Sigmoid colon (tissue), 7 donors: ENCODE measurements around the gene MYCN. TPM values are rescaled to one million over a fixed set of nuclear protein-coding genes. Genes with fewer than 3 reads are reported as not detected.

Source experiments
- DNase-seq: peaks from one replicate; pipeline ENCODE4 v3.0.0-alpha.2; 2019
- H3K27ac ChIP-seq, 4 donors: fragments of 200-600 bp; sonication (generic); one replicate each; pipeline ENCODE4 v1.5.1; 2016 to 2019; ENCODE audit warnings: mild to moderate bottlenecking in 1 of 4
- H3K27me3 ChIP-seq, 3 donors: fragments of 200-600 bp; sonication (generic); one replicate each; pipeline ENCODE4 v1.5.1; 2019; ENCODE audit warnings: mild to moderate bottlenecking in 1 of 3
- H3K36me3 ChIP-seq, 4 donors: fragments of 200-600 bp; sonication (generic); one replicate each; pipeline ENCODE4 v1.5.1; 2016 to 2019
- H3K4me1 ChIP-seq, 4 donors: fragments of 200-600 bp; sonication (generic); one replicate each; pipeline ENCODE4 v1.5.1; 2017 to 2019
- H3K4me3 ChIP-seq, 4 donors: fragments of 200-600 bp; sonication (generic); one replicate each; pipeline ENCODE4 v1.5.1; 2017 to 2019; ENCODE audit warnings: mild to moderate bottlenecking in 2 of 4, moderate library complexity in 1 of 4
- H3K9me3 ChIP-seq, 4 donors: fragments of 200-600 bp in 3 of 4; sonication (generic) in 3 of 4; one replicate each; pipeline versions ENCODE4 v1.5.1 to v1.6.1; 2013 to 2019
- EP300 ChIP-seq, 4 donors: sonication (generic); formaldehyde crosslinking; IDR thresholded peaks; one replicate each; pipeline ENCODE4 v1.6.1; 2017; ENCODE audit warnings: antibody characterized with exemption in 4 of 4
- POLR2A ChIP-seq, 2 donors: fragments of 450-650 bp; IDR thresholded peaks; one replicate each; pipeline ENCODE4 v1.6.1; 2016; ENCODE audit warnings: antibody characterized with exemption in 2 of 2, mild to moderate bottlenecking in 2 of 2, moderate library complexity in 2 of 2
- POLR2AphosphoS5 ChIP-seq, 4 donors: sonication (generic); formaldehyde crosslinking; IDR thresholded peaks; one replicate each; pipeline ENCODE4 v1.6.1; 2017; ENCODE audit warnings: antibody characterized with exemption in 4 of 4
- WGBS, 2 donors: extraction: QIAGEN DNeasy Blood & Tissue Kit; methylation state at CpG; one replicate each; pipeline ENCODE4 v1.1.7; 2013; 5-methylcytosine and 5-hydroxymethylcytosine counted together
- intact Hi-C: fragments of 100-400 bp; cut with DNase I; formaldehyde crosslinking; loops from one replicate; pipeline ENCODE4 v1.15.1; 2023
- polyA plus RNA-seq, 3 donors: library from polyadenylated mRNA; stranded (reverse); fragments of 200-250 nt; gene quantifications; one replicate each; pipeline ENCODE4 v1.2.3, GENCODE V29; 2013
- total RNA-seq, 4 donors: library from RNA; depleted of rRNA; stranded (reverse); fragments of >200 nt; gene quantifications; one replicate each; pipeline ENCODE4 v1.1.0, GENCODE V29; 2016
- TF ChIP-seq, protein P1 (sequence below), 4 experiments: fragments of 450-650 bp in 3 of 4; fragments of 200-600 bp in 1 of 4; IDR thresholded peaks; one replicate each; pipeline ENCODE4 v1.5.1; 2016 to 2019; ENCODE audit warnings: antibody characterized with exemption in 4 of 4, mild to moderate bottlenecking in 3 of 4, moderate library complexity in 2 of 4
- donor health status: healthy with polysubstance abuse.
- donor health status: Bipolar disorder and iron deficiency.
- donor health status: healthy.

MYCN gene
- total and polyA plus RNA-seq, 7 donors = 0.33 to 0.71 (median 0.55) TPM; not detected in 1

DNA sequence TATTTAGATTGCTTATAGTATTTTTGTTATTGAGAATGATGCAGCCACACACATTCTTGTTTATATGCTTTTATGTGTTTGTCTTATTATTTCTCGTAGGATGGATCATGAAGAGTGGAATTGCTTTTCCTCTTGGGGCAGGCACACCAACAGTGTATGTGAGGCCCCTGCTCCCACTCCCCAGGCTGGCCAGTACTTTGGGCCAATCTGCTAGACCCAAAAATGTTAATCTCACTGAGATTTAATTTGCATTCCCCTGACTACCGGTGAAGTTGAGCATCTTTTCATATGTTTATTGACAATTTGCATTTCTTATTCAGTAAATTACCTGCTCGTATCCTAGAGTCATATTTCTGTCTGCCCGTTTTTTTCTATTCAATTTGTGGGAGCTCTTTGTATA lies 4.7 kb upstream of the MYCN start:
- Histone ChIP-seq H3K4me1 (peaks cover 0 to 17% (median 15%) of the 10 kb centered on the region in 4 donors), H3K9me3 (no peaks in the 10 kb centered on the region), H3K36me3 (no peaks in the 10 kb centered on the region), H3K27ac (no peak overlapping the region), H3K27me3 (peaks cover 10 to 15% (median 12%) of the 10 kb centered on the region in 3 donors), H3K4me3 (no peak overlapping the region)
- intact Hi-C loops = loop anchor here (10.0 kb wide), 1 partner anchor 349 kb away; no protein-coding TSS in a partner anchor
- no peak for DNase-seq
- TF ChIP-seq POLR2AphosphoS5 (IDR thresholded peaks at IDR 0.05) = no peak
- TF ChIP-seq POLR2A (IDR thresholded peaks at IDR 0.05) = no peak
- no peak for TF ChIP-seq EP300 (IDR thresholded peaks at IDR 0.05)
- TF ChIP-seq, protein P1, sequence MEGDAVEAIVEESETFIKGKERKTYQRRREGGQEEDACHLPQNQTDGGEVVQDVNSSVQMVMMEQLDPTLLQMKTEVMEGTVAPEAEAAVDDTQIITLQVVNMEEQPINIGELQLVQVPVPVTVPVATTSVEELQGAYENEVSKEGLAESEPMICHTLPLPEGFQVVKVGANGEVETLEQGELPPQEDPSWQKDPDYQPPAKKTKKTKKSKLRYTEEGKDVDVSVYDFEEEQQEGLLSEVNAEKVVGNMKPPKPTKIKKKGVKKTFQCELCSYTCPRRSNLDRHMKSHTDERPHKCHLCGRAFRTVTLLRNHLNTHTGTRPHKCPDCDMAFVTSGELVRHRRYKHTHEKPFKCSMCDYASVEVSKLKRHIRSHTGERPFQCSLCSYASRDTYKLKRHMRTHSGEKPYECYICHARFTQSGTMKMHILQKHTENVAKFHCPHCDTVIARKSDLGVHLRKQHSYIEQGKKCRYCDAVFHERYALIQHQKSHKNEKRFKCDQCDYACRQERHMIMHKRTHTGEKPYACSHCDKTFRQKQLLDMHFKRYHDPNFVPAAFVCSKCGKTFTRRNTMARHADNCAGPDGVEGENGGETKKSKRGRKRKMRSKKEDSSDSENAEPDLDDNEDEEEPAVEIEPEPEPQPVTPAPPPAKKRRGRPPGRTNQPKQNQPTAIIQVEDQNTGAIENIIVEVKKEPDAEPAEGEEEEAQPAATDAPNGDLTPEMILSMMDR (IDR thresholded peaks at IDR 0.05) = no peak
- 74 to 77% methylated on average over 4 of the region's 4 CpGs for WGBS, 2 donors

DNA sequence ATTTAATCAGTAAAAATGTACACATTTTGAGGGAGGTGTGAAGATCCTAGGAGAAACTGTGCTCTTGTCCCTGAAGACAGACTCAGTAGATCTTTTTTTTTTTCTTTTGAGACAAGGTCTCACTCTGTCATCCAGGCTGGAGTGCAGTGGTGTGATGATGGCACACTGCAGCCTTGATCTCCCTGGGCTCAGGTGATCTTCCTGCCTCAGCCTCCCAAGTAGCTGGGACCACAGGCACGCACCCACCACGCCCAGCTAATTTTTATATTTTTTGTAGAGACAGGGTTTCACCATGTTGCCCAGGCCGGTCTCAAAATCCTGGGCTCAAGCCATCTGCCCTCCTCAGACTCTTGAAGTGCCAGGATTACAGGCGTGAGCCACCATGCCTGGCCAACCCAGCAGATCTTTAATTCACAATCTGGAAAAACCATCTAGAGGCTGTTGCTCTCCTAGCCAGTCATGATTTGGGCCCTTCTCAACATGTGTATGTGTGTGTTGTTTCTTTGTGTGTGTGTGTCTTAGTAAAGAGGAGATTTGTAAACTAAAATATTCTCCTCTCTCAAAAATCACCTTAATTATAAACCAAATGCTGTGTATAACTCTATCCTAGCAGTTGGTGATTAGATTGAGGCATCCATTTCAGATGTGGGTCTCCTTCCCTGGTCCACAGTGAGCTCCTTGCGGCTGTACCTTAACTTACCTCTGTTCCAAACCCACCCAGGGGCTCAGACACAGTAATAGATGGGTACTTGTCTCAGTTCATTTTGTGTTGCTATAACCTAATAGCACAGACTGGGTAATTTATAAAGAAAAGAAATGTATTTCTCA lies 3.9 kb upstream of the MYCN start:
- intact Hi-C loops = loop anchor here (10.0 kb wide), 1 partner anchor 348 kb away; no protein-coding TSS in a partner anchor
- no peak overlapping the region for H3K4me3 ChIP-seq
- 85% methylated on average over 5 of the region's 5 CpGs for WGBS, 2 donors
- no peaks in the 10 kb centered on the region for H3K36me3 ChIP-seq
- H3K9me3 ChIP-seq = no peaks in the 10 kb centered on the region
- H3K4me1 ChIP-seq = peaks cover 0 to 26% (median 23%) of the 10 kb centered on the region in 4 donors
- TF ChIP-seq POLR2A (IDR thresholded peaks at IDR 0.05) (no peak), EP300 (IDR thresholded peaks at IDR 0.05) (no peak), POLR2AphosphoS5 (IDR thresholded peaks at IDR 0.05) (no peak)
- TF ChIP-seq, protein P1 (IDR thresholded peaks at IDR 0.05) = no peak
- no peak overlapping the region for H3K27ac ChIP-seq
- DNase-seq = no peak
- peaks cover 17 to 23% (median 18%) of the 10 kb centered on the region in 3 donors for H3K27me3 ChIP-seq

DNA sequence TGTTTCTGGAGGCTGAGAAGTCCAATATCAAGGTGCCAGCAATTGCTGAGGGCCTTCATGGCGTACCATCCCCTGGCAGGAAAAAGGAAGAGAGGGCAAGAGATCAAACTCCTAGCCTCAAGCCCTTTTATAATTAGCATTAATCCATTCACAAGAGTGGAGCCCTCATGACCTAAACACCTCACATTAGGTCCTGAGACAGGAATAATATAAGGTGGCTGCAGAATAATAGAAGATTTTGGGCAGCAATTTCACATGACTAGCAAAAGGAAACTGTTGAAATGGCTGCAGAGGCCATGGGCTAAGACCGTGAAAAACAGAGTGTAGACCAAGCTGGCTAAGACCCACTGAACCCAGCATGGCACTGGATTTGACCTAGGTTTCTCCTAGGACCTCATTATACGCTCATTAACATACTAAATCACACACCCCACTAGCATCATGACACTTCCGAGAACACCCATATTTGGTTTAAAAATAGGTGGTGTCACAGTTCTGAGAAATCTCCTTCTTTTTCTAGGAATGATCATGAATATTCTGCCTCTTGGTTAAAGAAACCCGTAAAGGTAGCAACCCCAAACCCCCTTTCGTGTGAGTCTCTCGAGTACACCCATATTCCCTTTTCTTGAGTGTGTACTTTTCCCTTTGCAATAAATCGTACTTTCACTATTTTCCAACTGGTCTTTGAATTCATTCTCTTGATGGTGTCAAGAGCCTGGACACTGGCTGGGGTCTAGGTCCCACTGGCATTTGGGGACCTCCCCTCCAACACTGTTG lies 3.1 kb upstream of the MYCN start:
- Histone ChIP-seq H3K27ac (no peak overlapping the region), H3K4me1 (peaks cover 0 to 34% (median 31%) of the 10 kb centered on the region in 4 donors), H3K9me3 (no peaks in the 10 kb centered on the region), H3K36me3 (no peaks in the 10 kb centered on the region), H3K4me3 (no peak overlapping the region), H3K27me3 (peaks cover 25 to 31% (median 25%) of the 10 kb centered on the region in 3 donors)
- TF ChIP-seq POLR2AphosphoS5 (IDR thresholded peaks at IDR 0.05) (no peak), EP300 (IDR thresholded peaks at IDR 0.05) (no peak), POLR2A (IDR thresholded peaks at IDR 0.05) (no peak)
- TF ChIP-seq, protein P1 (IDR thresholded peaks at IDR 0.05) = no peak
- WGBS, 2 donors = 80 to 83% methylated on average over 8 of the region's 8 CpGs
- intact Hi-C loops = loop anchor here (10.0 kb wide), 1 partner anchor 348 kb away; no protein-coding TSS in a partner anchor
- no peak for DNase-seq

DNA sequence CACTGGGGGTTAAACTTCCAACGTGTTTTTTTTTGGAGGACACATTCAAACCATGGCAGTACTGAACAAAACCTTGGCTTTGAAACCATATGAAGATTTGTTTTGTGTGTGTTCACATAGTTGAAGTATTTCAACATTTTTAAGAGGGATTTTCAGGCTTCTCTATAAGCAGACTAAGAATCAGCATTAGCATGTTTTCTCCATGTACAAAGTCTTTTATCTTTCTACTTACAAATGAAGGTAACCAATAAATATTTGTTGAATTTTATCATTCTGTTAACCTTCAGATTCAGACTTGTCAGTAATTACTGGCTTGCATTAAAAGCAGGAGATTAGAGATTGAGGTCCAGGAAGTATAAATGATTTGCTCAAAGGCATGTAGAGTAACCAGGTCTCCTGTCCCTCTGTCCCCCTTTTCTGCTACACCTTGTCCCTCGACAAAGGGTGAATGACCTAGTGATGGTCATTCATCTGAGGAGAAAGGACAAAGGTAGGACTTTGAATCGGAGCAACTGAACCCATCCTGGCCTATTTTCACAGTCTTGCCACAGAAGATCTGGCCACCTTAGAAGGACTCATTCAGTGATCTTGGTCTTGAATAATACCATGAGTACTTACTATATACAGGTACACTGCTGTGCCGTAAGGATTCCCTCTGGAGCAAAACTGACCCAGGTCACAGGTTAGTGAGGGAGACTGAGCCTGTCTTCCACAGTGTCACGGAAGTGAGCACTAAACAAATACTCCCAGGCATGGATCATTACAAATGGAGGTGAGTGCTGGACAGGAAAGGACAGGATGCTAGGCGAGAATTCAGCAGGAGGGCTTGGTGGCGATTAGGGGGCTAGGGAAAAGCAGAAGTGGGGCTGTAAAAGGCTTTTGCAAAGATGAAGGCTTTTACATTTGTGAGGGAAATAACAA lies 2.2 kb upstream of the MYCN start:
- Histone ChIP-seq H3K27ac (no peak overlapping the region), H3K27me3 (peaks cover 28 to 38% (median 32%) of the 10 kb centered on the region in 3 donors), H3K9me3 (no peaks in the 10 kb centered on the region), H3K4me1 (peaks cover 0 to 39% (median 38%) of the 10 kb centered on the region in 4 donors), H3K4me3 (no peak overlapping the region), H3K36me3 (no peaks in the 10 kb centered on the region)
- intact Hi-C loops = loop anchor here (10.0 kb wide), 1 partner anchor 347 kb away; no protein-coding TSS in a partner anchor
- DNase-seq = no peak
- TF ChIP-seq, protein P1 (IDR thresholded peaks at IDR 0.05) = no peak
- TF ChIP-seq POLR2AphosphoS5 (IDR thresholded peaks at IDR 0.05) (no peak), EP300 (IDR thresholded peaks at IDR 0.05) (no peak), POLR2A (IDR thresholded peaks at IDR 0.05) (no peak)
- 86 to 91% methylated on average over 7 of the region's 7 CpGs for WGBS, 2 donors
